Retinal pigment epithelial cell (primary cell): Measurements from ENCODE around the gene MAP2.
"Not testable (repeated sequence)": the region's sequence is repeated elsewhere in the genome, so short reads cannot be mapped to it uniquely, and the experiment has no call there.

ENCODE experiments used
- DNase-seq: peaks from one replicate; pipeline ENCODE4 v3.0.0-alpha.2; 2010; ENCODE audit warnings: low read depth
- H3K4me3 ChIP-seq: 2 replicates; pipeline ENCODE4 v1.5.1; 2011; ENCODE audit warnings: mild to moderate bottlenecking, low read length, control low read depth, moderate library complexity
- CTCF ChIP-seq: conservative IDR thresholded peaks from 2 replicates; pipeline ENCODE4 v1.5.1; 2011; ENCODE audit warnings: low read depth, low read length, control low read depth, inconsistent platforms

The MAP2 gene

GRCh38 chr2:209596262-209596661 is 172.4 kb downstream of the MAP2 start:
- DNase-seq: no peak
- no peak for TF ChIP-seq CTCF
- H3K4me3 ChIP-seq: no peak overlapping the region

GRCh38 chr2:209598227-209598626 is 174.4 kb downstream of the MAP2 start:
- not testable (repeated sequence) for DNase-seq

GRCh38 chr2:209600341-209601171 is 176.7 kb downstream of the MAP2 start:
- DNase-seq: no peak
- TF ChIP-seq CTCF: no peak
- H3K4me3 ChIP-seq: no peak overlapping the region

More at GRCh38 chr2:209598227-209598626, 174.4 kb downstream of the MAP2 start:
- H3K4me3 ChIP-seq: not testable (repeated sequence)

- no peak overlapping the region for H3K4me3 ChIP-seq
- DNase-seq: no peak
- TF ChIP-seq CTCF: no peak
Measured at GRCh38 chr2:209601497-209601896, 177.7 kb downstream of the MAP2 start.

GRCh38 chr2:209602259-209602658 is 178.4 kb downstream of the MAP2 start:
- no peak overlapping the region for H3K4me3 ChIP-seq
- no peak for TF ChIP-seq CTCF
- DNase-seq: no peak

GRCh38 chr2:209609531-209609930 is 185.7 kb downstream of the MAP2 start:
- H3K4me3 ChIP-seq: no peak overlapping the region
- DNase-seq: no peak

GRCh38 chr2:209610631-209611030 is 186.8 kb downstream of the MAP2 start:
- DNase-seq: no peak
- H3K4me3 ChIP-seq: no peak overlapping the region
- no peak for TF ChIP-seq CTCF

More at GRCh38 chr2:209609531-209609930, 185.7 kb downstream of the MAP2 start:
- TF ChIP-seq CTCF: no peak
